Hematopoietic multipotent progenitor cell treated with erythropoietin and hydrocortisone succinate and interleukin-3 and kit ligand, for 17 days (in vitro differentiated cells): Measurements from ENCODE around the gene PDE6B.
"Not testable (repeated sequence)": the region's sequence is repeated elsewhere in the genome, so short reads cannot be mapped to it uniquely, and the experiment has no call there.

Source experiments
- DNase-seq: peaks from one replicate; pipeline ENCODE4 v3.0.0-alpha.2; 2015; ENCODE audit warnings: low spot score

Gene PDE6B

GRCh38 chr4:683247-683897 lies 58.0 kb downstream of the PDE6B start:
- DNase-seq = no peak

GRCh38 chr4:683982-684622 lies 58.7 kb downstream of the PDE6B start:
- DNase-seq = peak; percentile 40

- DNase-seq = no peak
Measured at GRCh38 chr4:684623-685327, 59.4 kb downstream of the PDE6B start.

GRCh38 chr4:685679-686412 lies 60.5 kb downstream of the PDE6B start:
- DNase-seq = no peak

GRCh38 chr4:686413-687040 lies 61.2 kb downstream of the PDE6B start:
- DNase-seq = no peak

- DNase-seq = no peak
Measured at GRCh38 chr4:687048-687970, 61.9 kb downstream of the PDE6B start.

- no peak for DNase-seq
Measured at GRCh38 chr4:687971-688853, 62.8 kb downstream of the PDE6B start.

GRCh38 chr4:688854-689681 lies 63.7 kb downstream of the PDE6B start, which contains the start of gene SLC49A3:
SLC49A3 (minus strand) TSS chr4:689151; CDS start chr4:689127, 24 bp downstream.
- DNase-seq = no peak

- no peak for DNase-seq
Measured at GRCh38 chr4:689723-690122, 64.3 kb downstream of the PDE6B start.

GRCh38 chr4:692771-693554 lies 67.6 kb downstream of the PDE6B start:
- DNase-seq = no peak

- DNase-seq = not testable (repeated sequence)
Measured at GRCh38 chr4:694341-694940, 69.1 kb downstream of the PDE6B start.

- DNase-seq = no peak
Measured at GRCh38 chr4:699816-700580, 74.6 kb downstream of the PDE6B start.

GRCh38 chr4:700587-701264 lies 75.4 kb downstream of the PDE6B start:
- DNase-seq = no peak

- peak; percentile 43 for DNase-seq
Measured at GRCh38 chr4:702618-703048, 77.3 kb downstream of the PDE6B start.

GRCh38 chr4:703336-704197 lies 78.2 kb downstream of the PDE6B start:
- DNase-seq = no peak
